Ishikawa (cell line): ENCODE measurements around the gene DCLK1.

Experiments used
- EGR1 ChIP-seq: IDR thresholded peaks from 2 replicates; pipeline ENCODE4 v1.6.1; 2012
- EP300 ChIP-seq: IDR thresholded peaks from 2 replicates; pipeline ENCODE4 v1.6.1; 2012; ENCODE audit warnings: borderline replicate concordance
- FOXM1 ChIP-seq: IDR thresholded peaks from 2 replicates; pipeline ENCODE4 v1.6.1; 2012; ENCODE audit warnings: low read depth, borderline replicate concordance
- MAX ChIP-seq: IDR thresholded peaks from 2 replicates; pipeline ENCODE4 v1.6.1; 2012
- NFIC ChIP-seq: IDR thresholded peaks from 2 replicates; pipeline ENCODE4 v1.6.1; 2012
- RAD21 ChIP-seq: IDR thresholded peaks from 2 replicates; pipeline ENCODE4 v1.6.1; 2012; ENCODE audit warnings: low read depth
- TAF1 ChIP-seq: IDR thresholded peaks from 2 replicates; pipeline ENCODE4 v1.6.1; 2012; ENCODE audit warnings: low read depth, mild to moderate bottlenecking
- TEAD4 ChIP-seq: IDR thresholded peaks from 2 replicates; pipeline ENCODE4 v1.6.1; 2012
- USF1 ChIP-seq: IDR thresholded peaks from 2 replicates; pipeline ENCODE4 v1.6.1; 2012
- YY1 ChIP-seq: IDR thresholded peaks from 2 replicates; pipeline ENCODE4 v1.6.1; 2012; ENCODE audit warnings: low read depth
- ZBTB7A ChIP-seq: IDR thresholded peaks from 2 replicates; pipeline ENCODE4 v1.6.1; 2012; ENCODE audit warnings: low read depth

GRCh38 chr13:35822666-35823065 lies 308.5 kb downstream of the DCLK1 start:
- TF ChIP-seq YY1: no peak
- no peak for TF ChIP-seq EP300
- no peak for TF ChIP-seq RAD21
- no peak for TF ChIP-seq NFIC
- TF ChIP-seq TEAD4: no peak
- TF ChIP-seq FOXM1: no peak
- TF ChIP-seq MAX: no peak
- TF ChIP-seq TAF1: no peak
- no peak for TF ChIP-seq ZBTB7A
- TF ChIP-seq USF1: no peak
- TF ChIP-seq EGR1: no peak
